Gastrocnemius medialis (tissue), 4 donors: ENCODE measurements around the gene MTG1.

Experiments
- POLR2A ChIP-seq, 2 donors: fragments of 450-650 bp; IDR thresholded peaks; one replicate each; pipeline ENCODE4 v1.6.1; 2017; ENCODE audit warnings: antibody characterized with exemption in 2 of 2, mild to moderate bottlenecking in 2 of 2, moderate library complexity in 2 of 2
- TF ChIP-seq, protein P1 (sequence below), 5 experiments: fragments of 450-650 bp in 3 of 5; fragments of 200-600 bp in 2 of 5; sonication (generic) in 2 of 5; IDR thresholded peaks in 4 of 5; conservative IDR thresholded peaks in 1 of 5; 1 replicate in 4 of 5; 2 replicates in 1 of 5; pipeline ENCODE4 v1.5.1; 2016 to 2019; ENCODE audit warnings: antibody characterized with exemption in 5 of 5, mild to moderate bottlenecking in 3 of 5, moderate library complexity in 3 of 5

DNA sequence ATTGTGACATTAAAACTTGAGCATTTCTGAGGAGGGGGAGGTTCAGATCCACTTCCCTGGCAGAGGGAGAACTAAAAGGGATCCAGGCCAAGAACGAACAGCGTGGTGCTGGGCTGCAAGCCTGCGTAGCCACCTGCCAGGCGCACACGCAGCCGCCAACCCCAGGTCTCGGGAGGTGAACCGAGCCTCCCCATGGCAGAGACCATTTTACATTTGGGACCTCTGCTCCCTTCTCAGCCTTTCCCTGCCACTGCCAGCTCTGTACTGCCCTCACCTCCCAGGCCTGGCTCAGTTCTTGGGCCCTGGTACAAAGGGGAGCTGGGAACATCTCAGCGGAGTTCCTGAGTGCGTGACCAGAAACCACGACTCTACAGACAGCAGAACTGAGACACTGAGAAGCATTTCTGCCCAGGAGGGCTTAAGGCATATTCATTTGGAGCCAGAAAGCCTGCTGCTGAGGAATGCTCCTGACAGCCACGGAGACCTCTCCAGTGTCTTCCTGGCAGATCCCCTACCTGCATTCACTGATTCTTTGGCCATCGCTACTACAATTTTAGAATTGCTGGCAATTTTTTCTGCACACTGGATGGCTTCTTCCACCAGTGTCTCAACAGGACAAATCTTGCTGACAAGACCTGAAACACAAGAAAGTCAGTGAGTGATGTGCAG lies 28.4 kb upstream of the MTG1 start:
- TF ChIP-seq, protein P1, sequence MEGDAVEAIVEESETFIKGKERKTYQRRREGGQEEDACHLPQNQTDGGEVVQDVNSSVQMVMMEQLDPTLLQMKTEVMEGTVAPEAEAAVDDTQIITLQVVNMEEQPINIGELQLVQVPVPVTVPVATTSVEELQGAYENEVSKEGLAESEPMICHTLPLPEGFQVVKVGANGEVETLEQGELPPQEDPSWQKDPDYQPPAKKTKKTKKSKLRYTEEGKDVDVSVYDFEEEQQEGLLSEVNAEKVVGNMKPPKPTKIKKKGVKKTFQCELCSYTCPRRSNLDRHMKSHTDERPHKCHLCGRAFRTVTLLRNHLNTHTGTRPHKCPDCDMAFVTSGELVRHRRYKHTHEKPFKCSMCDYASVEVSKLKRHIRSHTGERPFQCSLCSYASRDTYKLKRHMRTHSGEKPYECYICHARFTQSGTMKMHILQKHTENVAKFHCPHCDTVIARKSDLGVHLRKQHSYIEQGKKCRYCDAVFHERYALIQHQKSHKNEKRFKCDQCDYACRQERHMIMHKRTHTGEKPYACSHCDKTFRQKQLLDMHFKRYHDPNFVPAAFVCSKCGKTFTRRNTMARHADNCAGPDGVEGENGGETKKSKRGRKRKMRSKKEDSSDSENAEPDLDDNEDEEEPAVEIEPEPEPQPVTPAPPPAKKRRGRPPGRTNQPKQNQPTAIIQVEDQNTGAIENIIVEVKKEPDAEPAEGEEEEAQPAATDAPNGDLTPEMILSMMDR (IDR thresholded peaks at IDR 0.05 in 4 of 5, conservative IDR thresholded peaks at IDR 0.05 in 1 of 5): no peak
- no peak for TF ChIP-seq POLR2A (IDR thresholded peaks at IDR 0.05)
